Activated B cell treated with CpG ODN at 0.5 μM for 24 hours (primary cell): ENCODE results near the gene CACNB4. TPM values are rescaled to one million over a fixed set of nuclear protein-coding genes. Genes with fewer than 3 reads are reported as not detected.
"Not testable (repeated sequence)": the region's sequence is repeated elsewhere in the genome, so short reads cannot be mapped to it uniquely, and the experiment has no call there.

Experiments
- ATAC-seq: fragments of 200-7000 bp; cut with Tn5 transposase; one replicate; pipeline ENCODE4 v1.10.0; 2021; ENCODE audit warnings: low read depth, mild to moderate bottlenecking, moderate library complexity
- CTCF ChIA-PET: fragments of 350-600 bp; sonication (Branson Sonifier 250); formaldehyde crosslinking; loops from one replicate; lab custom pipeline; 2021; ENCODE audit warnings: antibody characterized with exemption; lab: Charles Lee
- POLR2A ChIA-PET: fragments of 350-600 bp; sonication (Branson Sonifier 250); formaldehyde crosslinking; loops from one replicate; lab custom pipeline; 2021; ENCODE audit warnings: antibody characterized with exemption; lab: Charles Lee
- DNase-seq: peaks from one replicate; pipeline ENCODE4 v3.0.0; 2022
- H3K27ac Mint-ChIP-seq: one replicate; pipeline ENCODE4 v1.8.0; 2020; ENCODE audit warnings: mixed read lengths
- H3K27me3 Mint-ChIP-seq: one replicate; pipeline ENCODE4 v1.8.0; 2021; ENCODE audit warnings: mixed read lengths
- H3K36me3 Mint-ChIP-seq: one replicate; pipeline ENCODE4 v1.8.0; 2021; ENCODE audit warnings: low read depth, mixed read lengths
- H3K4me1 Mint-ChIP-seq: one replicate; pipeline ENCODE4 v1.8.0; 2021; ENCODE audit warnings: mixed read lengths
- H3K4me3 Mint-ChIP-seq: one replicate; pipeline ENCODE4 v1.8.0; 2020; ENCODE audit warnings: mild to moderate bottlenecking, mixed read lengths
- H3K9me3 Mint-ChIP-seq: one replicate; pipeline ENCODE4 v1.8.0; 2020; ENCODE audit warnings: mixed read lengths
- intact Hi-C: fragments of 100-400 bp; cut with micrococcal nuclease; formaldehyde crosslinking; loops from one replicate; pipeline ENCODE4 v1.15.1; 2024
- total RNA-seq: library from RNA; stranded (reverse); gene quantifications from 2 replicates; pipeline ENCODE4 v1.2.3, GENCODE V29; 2022
- TF ChIP-seq, protein P1 (sequence below): fragments of 200-600 bp; IDR thresholded peaks from one replicate; pipeline ENCODE4 v1.8.0; 2022; ENCODE audit warnings: antibody characterized with exemption, mild to moderate bottlenecking

The CACNB4 gene
- total RNA-seq, 1 donor from 2014 or later: 0.86 TPM

DNA sequence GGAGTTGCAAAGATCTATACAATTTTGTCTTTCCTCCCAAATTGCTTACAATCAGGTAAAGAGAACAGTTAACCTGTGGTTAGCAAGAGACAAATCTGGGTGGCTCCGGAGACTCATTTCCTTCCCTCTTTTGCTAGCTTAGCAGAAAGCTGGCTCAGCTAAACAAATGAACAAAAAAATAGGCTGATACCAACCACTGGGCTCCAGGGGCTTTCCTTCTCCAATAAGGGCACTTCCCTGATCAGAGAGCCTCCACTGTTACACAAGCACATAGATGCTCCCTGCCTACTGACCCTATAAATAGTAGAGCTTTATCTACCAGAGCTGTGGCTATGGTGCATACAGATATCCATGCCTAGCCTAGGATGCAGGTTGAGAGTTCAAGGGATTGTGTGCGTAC, 180.5 kb downstream of the CACNB4 start:
- DNase-seq: no peak
- peak overlapping the region; percentile 32 for H3K4me3 Mint-ChIP-seq
- peak; percentile 28 for ATAC-seq
- CTCF ChIA-PET: no interaction called here
- no peaks in the 10 kb centered on the region for H3K36me3 Mint-ChIP-seq
- POLR2A ChIA-PET: no interaction called here
- TF ChIP-seq, protein P1, sequence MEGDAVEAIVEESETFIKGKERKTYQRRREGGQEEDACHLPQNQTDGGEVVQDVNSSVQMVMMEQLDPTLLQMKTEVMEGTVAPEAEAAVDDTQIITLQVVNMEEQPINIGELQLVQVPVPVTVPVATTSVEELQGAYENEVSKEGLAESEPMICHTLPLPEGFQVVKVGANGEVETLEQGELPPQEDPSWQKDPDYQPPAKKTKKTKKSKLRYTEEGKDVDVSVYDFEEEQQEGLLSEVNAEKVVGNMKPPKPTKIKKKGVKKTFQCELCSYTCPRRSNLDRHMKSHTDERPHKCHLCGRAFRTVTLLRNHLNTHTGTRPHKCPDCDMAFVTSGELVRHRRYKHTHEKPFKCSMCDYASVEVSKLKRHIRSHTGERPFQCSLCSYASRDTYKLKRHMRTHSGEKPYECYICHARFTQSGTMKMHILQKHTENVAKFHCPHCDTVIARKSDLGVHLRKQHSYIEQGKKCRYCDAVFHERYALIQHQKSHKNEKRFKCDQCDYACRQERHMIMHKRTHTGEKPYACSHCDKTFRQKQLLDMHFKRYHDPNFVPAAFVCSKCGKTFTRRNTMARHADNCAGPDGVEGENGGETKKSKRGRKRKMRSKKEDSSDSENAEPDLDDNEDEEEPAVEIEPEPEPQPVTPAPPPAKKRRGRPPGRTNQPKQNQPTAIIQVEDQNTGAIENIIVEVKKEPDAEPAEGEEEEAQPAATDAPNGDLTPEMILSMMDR: no peak
- no peak overlapping the region for H3K27ac Mint-ChIP-seq
- H3K27me3 Mint-ChIP-seq: peaks cover 6% of the 10 kb centered on the region
- intact Hi-C loops: no loop called here
- H3K9me3 Mint-ChIP-seq: no peaks in the 10 kb centered on the region
- peaks cover 38% of the 10 kb centered on the region for H3K4me1 Mint-ChIP-seq

DNA sequence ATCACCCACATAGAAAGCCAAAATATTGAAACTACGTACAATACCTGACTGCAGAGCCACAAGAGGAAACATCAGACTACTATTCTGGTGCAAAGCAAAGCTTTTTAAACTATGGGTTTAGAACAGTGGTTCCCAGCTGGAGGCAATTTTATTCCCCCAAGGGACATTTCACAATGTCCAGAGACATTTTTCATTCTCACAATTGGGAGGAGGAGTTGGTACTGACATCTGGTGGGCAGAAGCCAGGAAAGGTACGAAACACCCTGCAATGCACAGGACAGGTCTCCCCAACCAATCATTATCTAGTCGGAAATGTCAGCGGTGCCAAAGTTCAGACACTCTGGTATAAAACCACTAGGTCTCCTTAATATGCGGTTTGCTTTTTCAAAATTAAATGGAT, 182.2 kb downstream of the CACNB4 start:
- Mint-ChIP-seq H3K4me3 (no peak overlapping the region), H3K9me3 (no peaks in the 10 kb centered on the region), H3K4me1 (peaks cover 38% of the 10 kb centered on the region), H3K36me3 (no peaks in the 10 kb centered on the region), H3K27me3 (peaks cover 6% of the 10 kb centered on the region), H3K27ac (no peak overlapping the region)
- TF ChIP-seq, protein P1: no peak
- DNase-seq: no peak
- intact Hi-C loops: no loop called here
- CTCF ChIA-PET: no interaction called here
- POLR2A ChIA-PET: no interaction called here
- no peak for ATAC-seq

DNA sequence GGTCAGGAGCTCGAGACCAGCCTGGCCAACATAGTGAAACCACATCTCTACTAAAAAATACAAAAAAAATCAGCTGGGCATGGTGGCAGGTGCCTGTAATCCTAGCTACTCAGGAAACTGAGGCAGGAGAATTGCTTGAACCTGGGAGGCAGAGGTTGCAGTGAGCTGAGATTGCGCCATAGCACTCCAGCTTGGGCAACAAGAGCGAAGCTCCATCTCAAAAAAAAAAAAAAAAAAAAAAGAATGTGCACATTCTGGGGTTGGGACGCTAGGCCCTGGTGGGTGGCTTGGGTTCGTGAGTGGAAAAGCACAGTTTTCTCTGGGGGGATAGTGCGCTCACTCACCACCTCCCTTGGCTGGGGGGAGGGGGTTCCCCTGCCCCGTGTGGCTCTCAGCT, 183.2 kb downstream of the CACNB4 start:
- H3K9me3 Mint-ChIP-seq, H3K4me3 Mint-ChIP-seq, H3K36me3 Mint-ChIP-seq, DNase-seq, CTCF ChIA-PET, H3K27me3 Mint-ChIP-seq, intact Hi-C loops, H3K27ac Mint-ChIP-seq, ATAC-seq: not testable (repeated sequence)
- peaks cover 38% of the 10 kb centered on the region for H3K4me1 Mint-ChIP-seq
- POLR2A ChIA-PET: interaction anchor here (0.8 kb wide), 1 partner anchor 88 kb away, joined by 4 read pairs; no protein-coding TSS in a partner anchor

DNA sequence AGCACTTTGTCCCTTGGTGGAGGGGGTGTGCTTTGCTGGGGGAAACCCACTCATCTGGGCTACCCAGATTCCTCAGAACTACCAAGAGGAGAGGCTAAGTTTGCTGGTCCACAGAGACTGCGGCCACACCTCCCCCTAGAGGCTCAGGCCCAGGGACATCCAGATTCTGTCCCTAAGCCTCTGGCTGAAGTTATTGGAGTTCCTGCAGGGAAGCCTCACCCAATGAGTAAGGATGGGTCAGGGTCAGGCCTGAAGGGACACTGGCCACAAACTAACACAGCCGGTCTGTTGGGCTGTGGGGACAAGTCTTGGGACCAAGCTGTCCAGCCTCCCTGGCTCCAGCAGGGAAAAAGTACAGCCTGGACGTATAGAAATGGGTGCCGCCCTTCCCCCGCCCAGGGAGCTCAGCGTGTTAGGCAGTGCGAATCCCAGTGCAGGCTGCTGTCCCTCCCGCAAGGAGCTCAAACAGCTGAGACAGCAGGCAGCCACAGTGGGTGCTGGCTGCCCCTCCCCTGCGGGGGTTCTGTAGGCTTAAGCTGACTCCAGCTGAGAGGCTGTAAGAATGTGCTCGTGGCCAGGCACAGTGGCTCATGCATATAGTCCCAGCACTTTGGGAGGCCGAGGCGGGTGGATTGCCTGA, 183.7 kb downstream of the CACNB4 start:
- ChIA-PET CTCF (no interaction called here), POLR2A (interaction anchor here (0.8 kb wide), 1 partner anchor 88 kb away, joined by 4 read pairs; no protein-coding TSS in a partner anchor)
- H3K4me3 Mint-ChIP-seq: no peak overlapping the region
- intact Hi-C loops: no loop called here
- no peak overlapping the region for H3K27ac Mint-ChIP-seq
- DNase-seq (no peak), ATAC-seq (no peak)
- H3K36me3 Mint-ChIP-seq: no peaks in the 10 kb centered on the region
- peaks cover 6% of the 10 kb centered on the region for H3K27me3 Mint-ChIP-seq
- H3K9me3 Mint-ChIP-seq: no peaks in the 10 kb centered on the region
- TF ChIP-seq, protein P1: no peak
- H3K4me1 Mint-ChIP-seq: peaks cover 38% of the 10 kb centered on the region

DNA sequence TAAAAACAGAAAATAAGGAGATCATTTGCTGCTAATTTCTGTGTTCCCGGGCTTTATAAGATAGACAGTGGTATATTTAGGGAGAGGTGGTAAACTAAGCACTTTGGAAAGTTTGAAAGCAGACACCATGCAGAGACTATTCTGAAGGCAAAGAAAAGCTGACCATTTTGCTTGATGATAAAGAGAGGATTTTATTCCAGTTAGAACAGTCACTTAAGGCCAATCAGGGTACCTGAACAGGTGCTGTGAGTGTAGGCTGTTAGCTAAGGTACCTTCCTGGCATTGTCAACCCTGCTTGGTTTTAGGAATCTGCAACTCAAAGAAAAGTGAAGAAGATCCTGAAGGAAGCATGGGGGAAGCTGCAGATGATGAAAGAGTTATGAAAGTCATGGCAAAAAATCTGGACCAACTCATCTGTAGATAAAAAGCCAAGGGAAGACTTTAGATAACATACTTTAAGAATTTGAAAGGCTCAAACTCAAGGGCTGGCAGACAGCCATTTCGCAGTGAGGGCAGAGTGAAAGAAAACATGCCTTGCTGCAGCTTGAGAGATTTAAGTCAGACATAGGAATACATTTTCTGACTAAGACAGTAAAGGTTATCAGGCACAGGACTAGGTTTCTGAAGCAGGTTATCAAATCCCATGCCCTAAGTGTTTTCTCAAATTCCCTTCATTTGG, 190.5 kb downstream of the CACNB4 start:
- intact Hi-C loops: no loop called here
- ChIA-PET CTCF (no interaction called here), POLR2A (no interaction called here)
- Mint-ChIP-seq H3K9me3 (no peaks in the 10 kb centered on the region), H3K4me3 (no peak overlapping the region), H3K36me3 (no peaks in the 10 kb centered on the region), H3K27ac (no peak overlapping the region), H3K4me1 (peaks cover 10% of the 10 kb centered on the region), H3K27me3 (peaks cover 2% of the 10 kb centered on the region)
- no peak for DNase-seq
- TF ChIP-seq, protein P1: no peak
- ATAC-seq: no peak
